HG03565 (cell line): ENCODE data around the gene EFNA5.

Source experiments
- ATAC-seq: cut with Tn5 transposase; IDR thresholded peaks from one replicate; pipeline ENCODE4 v1.9.1; 2021; ENCODE audit warnings: mild to moderate bottlenecking, moderate library complexity; ENCODE audit not compliant: unreplicated experiment

EFNA5 gene

DNA sequence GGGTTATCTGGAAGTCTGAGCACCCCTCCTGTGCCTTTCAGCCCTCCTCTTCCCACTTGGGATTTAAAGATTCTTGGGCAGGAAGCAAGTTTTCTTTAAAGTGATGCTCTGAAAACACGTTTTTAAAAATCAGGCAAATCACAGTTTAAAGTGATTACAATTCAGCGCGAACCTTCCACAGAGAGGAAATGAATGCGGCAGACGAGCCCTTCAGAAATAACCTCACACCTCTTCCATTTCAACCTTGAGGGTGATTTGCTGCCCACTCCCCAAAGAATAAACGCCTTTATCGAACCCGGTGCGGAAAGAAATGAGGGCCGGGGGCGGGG lies 2.3 kb upstream of the EFNA5 start:
- no peak for ATAC-seq

DNA sequence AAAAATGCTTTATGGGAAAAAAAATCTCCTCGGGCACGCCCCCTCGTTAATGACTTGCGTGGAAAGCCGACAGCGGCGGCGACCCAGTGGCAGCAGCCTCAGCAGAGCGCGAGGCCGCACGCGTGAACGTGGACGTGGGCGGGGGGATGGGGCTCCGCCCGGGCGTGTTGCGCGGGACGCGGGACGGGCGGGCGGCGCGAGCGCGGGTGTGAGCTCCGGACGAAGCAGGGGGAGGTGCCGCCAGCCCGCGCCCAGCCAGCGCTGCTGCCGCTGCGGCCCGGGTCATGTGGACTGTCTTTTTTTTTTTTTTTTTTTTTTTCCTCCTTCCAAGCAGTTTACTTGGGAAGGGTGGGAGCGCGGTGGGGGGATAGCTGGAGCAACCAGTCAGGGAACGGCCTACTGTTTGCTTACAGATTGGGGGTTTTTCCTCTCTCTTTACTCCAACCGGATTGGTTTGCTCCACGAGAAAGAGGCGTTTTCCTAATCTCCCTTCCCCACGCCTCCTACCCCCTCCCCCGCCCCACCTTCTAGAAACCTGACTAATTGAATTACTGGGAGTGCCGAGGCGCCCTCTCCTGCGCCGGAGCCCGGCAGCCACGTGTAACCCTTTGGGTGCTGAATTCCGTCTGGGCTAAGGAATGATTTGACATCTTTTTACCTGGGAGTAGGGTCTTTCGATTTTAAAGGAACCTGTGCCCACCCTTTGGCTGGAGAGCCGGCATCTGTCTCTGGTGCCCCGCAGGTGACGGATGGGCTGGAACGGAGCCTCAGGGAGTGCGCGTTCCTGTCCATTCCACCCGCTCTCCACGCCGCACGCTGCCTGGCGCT lies 1.7 kb upstream of the EFNA5 start:
- ATAC-seq = no peak

DNA sequence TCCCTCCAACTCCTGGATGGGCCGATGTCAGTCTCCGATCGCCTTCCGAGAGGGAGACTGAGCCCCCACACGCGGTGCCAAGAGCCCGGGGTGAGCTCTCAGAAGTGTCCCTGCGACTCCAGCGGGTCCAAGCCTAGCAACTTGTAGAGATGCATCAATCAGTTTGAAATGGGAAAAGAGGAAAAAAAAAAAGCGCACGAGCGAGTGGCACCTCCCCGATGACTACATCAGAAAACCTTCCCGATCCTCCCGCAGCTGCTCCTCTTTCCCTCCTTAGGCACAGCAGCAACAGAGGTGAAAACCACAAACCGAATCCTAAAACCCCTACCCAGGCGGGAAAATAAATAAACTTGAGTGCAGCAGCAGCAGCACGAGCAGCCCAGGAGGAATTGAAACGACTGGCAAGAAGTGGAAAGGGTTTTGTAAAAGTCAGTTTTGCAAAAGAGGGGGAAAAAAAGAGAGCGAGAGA lies 1.0 kb upstream of the EFNA5 start:
- no peak for ATAC-seq

- no peak for ATAC-seq
Measured at GRCh38 chr5:107670087-107670931, 428 bp downstream of the EFNA5 start.

DNA sequence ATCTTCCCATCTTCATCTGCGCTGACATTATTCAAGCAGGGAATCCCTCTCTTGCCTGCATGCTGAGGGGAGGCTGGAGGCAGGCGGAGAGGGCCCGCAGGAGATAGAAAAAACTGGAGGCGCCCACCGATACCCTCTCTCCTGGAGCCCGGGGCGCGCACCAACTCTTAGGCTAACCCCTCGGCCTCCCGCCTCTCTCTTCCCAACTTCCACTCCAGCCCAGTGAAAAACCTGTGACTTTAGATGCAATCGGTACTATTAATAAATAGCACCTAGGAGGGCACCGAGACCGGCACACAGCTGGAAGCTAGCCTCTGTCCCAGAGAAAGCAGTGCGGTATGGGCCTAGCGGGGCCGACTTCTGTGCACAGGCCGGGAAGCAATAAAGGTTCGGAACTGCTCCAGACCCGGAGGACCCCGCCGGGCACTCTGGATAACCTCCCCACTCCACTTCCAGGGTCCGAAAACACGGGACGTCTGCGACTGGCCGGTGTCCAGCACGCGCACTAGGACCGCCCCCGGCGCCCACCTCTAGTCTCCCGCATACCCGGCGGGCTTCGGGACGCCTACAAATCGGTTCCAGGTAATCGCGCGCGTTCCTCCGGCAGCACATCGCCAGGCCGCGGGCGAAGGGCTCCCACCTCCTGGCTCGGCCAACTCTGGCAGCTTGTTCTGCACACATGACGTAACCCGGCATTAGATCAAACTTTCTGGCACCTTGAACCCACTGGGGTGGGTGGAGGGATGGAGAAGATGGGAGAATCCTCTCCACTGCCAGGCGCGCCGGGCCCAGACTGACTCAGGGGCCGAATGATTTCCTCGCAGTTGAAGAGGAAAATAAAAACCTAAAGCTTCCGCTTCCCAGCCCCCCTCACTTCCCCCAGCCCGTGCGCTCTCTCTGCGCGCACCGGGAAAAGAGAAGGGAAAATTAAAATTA lies 1.4 kb downstream of the EFNA5 start:
- ATAC-seq = no peak

GRCh38 chr5:107668154-107669095 lies 2.3 kb downstream of the EFNA5 start:
- no peak for ATAC-seq

GRCh38 chr5:107666051-107666655 lies 4.6 kb downstream of the EFNA5 start:
- no peak for ATAC-seq

DNA sequence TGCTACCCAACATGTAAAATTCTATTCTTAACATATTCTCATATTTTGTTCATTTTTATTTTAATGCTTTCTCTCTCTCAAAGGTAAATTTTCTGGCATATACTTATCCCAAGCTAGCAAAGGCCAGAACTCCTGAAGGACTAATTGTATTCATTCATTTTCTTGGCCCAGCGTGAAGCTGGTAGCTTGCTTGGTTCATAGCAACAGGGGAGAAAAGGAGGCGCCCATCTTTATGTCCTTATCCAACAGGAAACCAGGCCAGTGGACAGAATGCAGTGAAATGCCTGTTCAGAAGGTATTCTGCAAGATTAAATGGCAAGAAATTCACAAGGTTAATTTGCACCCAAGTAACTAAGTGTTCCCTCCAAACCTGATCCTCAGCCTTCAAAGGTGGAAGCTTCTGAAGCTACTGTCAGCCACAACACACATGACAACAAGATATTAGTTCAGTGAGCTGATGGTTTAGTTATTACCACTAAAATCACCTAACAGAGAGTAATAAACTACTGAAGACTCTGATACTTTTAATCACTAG lies 5.6 kb downstream of the EFNA5 start:
- ATAC-seq = no peak

GRCh38 chr5:107663697-107664096 lies 7.0 kb downstream of the EFNA5 start:
- ATAC-seq = no peak

DNA sequence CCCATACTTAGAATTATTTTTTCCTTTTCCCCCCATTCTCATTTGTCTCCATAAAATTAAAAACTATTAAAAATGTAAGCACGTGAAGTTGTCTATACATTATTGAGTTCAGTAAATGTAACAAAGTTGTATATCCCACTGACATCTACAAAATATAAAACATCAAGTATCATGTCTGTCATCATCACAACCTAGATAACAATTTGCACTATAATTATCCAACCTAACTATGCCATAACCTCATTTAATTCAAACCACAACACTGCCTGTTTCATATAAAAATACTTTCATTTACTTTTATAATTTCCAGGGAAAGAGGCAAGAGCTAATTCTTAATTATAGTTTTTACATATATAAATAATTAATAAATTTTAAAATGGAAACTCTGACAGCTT lies 9.1 kb downstream of the EFNA5 start:
- ATAC-seq = no peak

DNA sequence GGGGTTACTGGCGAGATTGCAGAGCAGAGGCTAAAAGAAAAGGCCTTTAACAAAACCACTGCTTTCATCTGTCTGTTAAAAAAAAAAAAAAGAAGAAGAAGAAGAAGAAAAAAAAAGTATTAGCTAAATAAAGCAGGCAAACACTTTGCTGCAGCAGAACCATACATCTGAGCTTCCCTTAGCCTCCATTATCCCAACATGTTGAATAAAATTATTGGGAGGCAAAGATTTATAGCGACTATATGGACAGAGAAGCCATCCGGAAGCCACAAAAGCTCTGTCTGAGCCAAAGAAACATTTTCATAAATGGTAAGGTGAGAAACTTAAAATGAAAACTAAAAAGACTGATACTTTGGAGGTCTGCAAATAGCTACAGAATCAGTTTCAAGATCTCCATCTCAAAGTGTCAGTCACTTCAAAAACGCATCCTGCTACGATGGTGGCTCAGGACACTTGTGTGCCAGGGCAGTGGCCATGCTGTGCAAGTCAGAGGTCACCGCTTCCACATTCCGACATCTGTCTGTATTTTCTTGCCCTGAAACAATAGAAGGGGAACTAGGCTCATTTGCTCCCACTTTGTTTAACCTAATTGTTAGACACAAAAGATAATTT lies 9.6 kb downstream of the EFNA5 start:
- ATAC-seq = no peak

DNA sequence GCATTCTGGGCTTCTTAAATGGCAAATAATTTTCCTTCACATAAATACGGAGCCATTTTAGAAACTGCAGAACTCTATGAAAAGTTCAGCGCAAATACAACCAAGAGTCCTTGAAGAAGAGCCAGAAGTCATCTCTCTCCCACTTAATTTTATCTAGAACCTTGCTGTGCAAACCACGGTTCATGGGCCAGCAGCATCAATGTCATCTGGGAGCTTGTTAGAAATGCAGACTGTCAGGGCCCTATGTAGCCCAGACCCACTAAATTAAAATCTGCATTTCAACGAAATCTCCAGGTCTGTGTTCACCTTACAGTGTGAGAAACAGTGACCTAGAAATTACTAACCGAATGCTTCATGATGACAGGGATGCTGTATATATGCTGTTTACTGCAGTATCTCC lies 12.2 kb downstream of the EFNA5 start:
- no peak for ATAC-seq

DNA sequence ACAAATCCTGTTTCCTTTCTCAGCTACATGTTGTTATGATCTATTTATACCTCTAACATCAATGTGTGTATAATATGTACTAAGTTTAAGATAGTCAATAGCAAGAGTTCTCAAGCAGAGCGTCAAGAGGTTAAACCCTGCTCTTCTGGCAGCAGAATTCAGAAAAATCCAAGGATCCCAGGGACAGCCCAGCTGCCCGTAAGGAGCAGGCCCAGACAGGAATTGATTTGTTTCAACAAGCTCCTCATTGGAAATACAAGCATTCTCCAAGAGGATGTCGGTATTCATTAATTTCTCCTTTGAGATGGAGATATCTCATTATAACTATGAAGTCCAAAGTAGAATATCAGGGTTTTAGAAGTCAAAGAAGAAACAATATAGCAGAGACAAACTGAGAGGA lies 14.9 kb downstream of the EFNA5 start:
- no peak for ATAC-seq

DNA sequence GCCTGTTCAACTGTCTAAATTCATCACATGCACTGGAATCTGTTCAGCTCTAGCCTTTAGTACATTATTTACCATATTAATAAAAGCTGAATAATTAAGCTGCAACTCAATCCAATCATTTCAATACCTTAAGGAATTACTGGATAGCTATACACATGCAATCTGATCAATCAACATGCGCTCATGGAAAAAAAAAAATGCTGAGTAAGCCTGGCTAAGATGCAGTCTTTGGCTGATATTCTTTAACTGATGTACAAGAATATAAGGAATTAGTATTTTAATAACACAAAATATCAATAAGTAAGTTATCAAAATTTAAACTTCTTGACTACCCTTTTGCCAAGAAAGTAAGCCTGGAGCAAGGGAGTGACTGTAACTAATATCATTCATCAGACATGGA lies 15.9 kb downstream of the EFNA5 start:
- no peak for ATAC-seq

GRCh38 chr5:107653685-107654084 lies 17.1 kb downstream of the EFNA5 start:
- ATAC-seq = no peak

DNA sequence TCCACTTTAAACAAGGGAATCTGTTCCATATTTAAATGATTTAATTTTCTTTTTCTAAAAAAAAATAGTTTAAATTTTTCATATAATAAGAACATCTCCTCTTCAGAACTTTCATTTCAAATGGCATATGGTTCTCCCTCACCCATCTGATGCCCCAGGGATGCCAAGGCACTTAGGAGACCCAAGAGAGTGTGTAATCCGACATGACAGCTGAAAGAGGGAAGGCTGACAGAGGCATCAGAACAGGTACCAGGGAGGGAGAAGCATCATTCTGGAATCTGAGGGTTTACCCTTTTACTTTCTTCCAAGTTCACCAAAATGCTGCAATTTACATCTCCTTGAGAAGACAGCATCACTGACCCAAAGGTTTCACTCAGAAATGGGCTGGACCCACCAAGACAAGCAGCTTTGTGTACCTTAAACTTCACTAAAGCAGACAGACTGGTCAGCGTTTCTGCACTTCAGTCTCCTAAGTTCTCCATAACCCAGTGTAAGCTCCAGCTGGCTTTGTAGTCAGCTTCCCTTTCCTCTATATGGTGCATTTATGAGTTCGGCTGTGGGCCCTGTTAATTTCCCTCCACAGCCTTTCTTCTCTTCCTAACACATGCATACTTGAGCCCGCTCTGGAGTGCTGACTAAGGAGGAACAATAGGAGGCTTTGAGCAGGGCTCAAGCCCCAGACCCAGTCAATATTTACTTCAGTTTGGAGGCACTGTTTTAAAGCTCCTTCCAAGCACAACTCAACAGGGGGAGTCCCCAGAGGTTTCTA lies 17.7 kb downstream of the EFNA5 start:
- ATAC-seq = no peak

GRCh38 chr5:107652408-107652807 lies 18.3 kb downstream of the EFNA5 start:
- ATAC-seq = no peak

DNA sequence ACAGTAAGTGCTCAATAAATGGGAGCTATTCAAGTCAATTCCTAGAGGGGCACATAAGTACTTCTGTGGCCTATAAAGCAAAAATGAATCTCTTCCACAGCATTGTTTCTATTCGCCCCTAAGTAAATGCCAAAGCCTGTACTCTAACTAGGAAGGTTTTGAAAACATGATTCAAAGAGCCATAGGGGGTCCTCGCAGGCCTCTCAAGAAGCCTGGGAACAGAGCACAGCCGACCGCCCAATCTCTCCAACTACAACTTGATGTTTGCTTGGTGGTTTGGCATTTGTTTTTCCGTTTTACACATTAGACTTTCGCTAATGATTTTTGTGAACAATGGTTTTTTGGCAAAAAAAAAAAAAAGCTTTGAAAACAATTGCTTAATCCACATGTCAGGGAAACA lies 19.4 kb downstream of the EFNA5 start:
- no peak for ATAC-seq
